Occipital lobe (tissue), 2 donors: Measurements from ENCODE around the gene EFR3B. TPM values are rescaled to one million over a fixed set of nuclear protein-coding genes. Genes with fewer than 3 reads are reported as not detected.
"Not testable (repeated sequence)": the region's sequence is repeated elsewhere in the genome, so short reads cannot be mapped to it uniquely, and the experiment has no call there.

ENCODE experiments used
- DNase-seq: peaks from one replicate; lab custom pipeline; 2025; lab: John Stamatoyannopoulos, UW
- total RNA-seq: library from RNA; depleted of rRNA; stranded (reverse); fragments of >200 nt; gene quantifications from one replicate; pipeline ENCODE4 v1.2.3, GENCODE V29; 2014

Gene EFR3B, protein sequence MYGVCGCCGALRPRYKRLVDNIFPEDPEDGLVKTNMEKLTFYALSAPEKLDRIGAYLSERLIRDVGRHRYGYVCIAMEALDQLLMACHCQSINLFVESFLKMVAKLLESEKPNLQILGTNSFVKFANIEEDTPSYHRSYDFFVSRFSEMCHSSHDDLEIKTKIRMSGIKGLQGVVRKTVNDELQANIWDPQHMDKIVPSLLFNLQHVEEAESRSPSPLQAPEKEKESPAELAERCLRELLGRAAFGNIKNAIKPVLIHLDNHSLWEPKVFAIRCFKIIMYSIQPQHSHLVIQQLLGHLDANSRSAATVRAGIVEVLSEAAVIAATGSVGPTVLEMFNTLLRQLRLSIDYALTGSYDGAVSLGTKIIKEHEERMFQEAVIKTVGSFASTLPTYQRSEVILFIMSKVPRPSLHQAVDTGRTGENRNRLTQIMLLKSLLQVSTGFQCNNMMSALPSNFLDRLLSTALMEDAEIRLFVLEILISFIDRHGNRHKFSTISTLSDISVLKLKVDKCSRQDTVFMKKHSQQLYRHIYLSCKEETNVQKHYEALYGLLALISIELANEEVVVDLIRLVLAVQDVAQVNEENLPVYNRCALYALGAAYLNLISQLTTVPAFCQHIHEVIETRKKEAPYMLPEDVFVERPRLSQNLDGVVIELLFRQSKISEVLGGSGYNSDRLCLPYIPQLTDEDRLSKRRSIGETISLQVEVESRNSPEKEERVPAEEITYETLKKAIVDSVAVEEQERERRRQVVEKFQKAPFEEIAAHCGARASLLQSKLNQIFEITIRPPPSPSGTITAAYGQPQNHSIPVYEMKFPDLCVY
- total RNA-seq, result 47.1 TPM

DNA sequence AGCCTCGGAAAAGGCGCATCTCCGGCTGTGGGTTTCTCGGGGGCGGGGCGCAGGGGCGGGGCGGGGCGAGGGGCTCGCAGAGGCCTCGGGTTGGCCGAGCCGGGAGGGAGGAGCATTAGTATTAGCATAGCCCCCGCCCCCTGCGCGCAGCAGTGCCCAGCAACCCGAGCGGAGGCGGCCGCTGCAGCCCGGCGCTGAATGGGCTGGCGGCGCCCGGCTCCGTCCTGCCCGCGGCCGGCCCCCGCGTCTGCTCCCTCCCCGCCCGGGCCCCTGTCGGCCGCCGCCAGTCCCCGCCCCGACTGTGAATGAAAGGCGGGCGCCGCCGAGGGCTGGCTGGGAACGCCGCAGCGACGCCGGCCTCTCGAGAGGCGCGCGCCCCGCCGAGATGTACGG, at the start of gene EFR3B:
Gene EFR3B (plus strand): TSS at position 149 of the 393 bp plus-strand sequence. CDS start 237 bp downstream, at position 386.
- DNase-seq, result peak; percentile 95

DNA sequence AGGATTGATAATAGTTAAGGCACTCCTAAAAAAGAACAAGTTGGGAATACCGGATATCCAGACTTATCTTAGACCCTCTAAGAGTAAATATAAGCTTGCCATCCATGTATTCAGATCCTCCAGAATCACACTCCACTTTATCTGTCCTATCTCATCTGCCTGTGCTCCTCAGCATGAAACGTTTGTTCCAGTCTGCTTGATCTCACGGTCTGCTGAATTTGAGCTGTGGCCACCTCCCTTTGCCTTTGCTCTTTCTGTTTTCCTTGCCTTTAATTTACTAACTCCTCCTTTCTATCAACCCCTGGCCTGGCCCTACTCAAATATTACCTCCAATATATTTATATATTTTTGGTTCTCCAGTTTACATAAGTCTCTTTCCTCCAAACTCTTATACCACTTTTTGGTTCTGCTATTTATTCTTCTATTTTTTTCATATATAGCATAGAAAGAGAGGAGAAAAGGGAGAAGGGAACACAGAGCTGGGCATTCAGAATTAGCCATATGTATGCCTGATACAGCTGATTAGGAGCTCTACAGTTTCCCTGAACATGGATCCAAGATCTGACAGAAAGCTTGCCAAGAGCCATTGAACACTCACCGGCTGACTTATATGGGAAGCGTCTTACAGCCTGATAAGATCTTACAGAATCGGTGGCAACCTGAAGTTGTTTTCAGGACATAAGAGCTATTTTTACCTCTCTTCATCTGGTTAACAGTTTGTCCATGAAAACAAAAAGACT, 48.3 kb upstream of the EFR3B start:
- no peak for DNase-seq

DNA sequence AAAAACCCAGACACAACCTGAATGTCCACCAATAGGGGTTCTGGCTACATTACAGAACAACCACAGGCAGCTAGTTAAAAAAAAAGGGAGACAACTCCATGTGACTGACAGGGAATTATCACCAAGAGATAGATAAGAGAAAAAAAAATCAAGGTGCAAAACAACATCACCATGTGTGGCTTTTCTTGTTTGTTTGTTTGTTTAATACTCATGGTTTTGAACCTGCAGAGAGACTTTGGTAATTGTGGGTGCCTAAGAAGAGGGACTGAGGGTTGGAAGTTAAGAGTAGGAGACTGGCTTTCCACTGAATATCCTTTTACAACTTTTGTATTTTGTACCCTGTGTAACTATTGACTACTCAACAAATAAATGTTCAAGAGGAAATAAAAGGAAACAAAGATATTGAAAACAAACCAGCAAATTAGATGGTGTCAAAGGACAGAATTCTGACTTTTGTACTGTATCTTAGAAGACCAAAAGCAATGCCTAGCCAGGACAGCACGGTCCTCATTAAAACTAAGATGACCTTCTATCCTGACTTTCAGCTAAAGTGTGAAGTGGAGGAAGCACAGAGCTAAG, 47.6 kb upstream of the EFR3B start:
- DNase-seq, result no peak

DNA sequence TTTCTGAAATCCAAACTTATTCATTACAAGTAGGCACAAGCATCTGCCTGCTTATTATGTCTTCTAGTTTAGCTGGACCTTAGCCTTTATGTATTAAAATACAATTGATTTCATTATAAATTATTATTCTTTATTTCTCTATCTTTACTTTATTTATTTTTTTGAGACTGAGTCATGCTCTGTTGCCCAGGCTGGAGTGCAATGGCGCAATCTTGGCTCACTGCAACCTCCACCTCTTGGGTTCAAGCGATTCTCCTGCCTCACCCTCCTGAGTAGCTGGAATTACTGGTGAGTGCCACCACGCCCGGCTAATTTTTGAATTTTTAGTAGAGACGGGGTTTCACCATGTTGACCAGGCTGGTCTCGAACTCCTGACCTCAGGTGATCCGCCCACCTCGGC, 42.8 kb upstream of the EFR3B start:
- not testable (repeated sequence) for DNase-seq

DNA sequence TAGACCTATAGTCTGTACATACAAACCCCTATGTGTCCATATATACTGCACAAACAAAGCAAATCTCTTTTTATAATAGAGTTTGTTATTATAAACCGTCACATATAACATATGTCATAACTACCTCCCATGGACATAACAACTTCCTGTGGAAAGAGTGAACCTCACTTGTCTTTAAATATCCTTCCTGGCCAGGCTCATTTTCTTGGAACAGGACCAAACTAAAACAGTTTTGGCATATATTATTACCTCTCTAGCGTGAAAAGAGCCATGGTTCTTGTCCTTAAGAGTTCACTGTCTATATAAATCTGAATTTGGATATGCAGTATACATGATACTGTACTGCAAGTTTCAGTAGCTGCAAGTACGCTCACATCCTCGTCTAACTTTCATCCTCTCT, 41.8 kb upstream of the EFR3B start:
- DNase-seq, result no peak

DNA sequence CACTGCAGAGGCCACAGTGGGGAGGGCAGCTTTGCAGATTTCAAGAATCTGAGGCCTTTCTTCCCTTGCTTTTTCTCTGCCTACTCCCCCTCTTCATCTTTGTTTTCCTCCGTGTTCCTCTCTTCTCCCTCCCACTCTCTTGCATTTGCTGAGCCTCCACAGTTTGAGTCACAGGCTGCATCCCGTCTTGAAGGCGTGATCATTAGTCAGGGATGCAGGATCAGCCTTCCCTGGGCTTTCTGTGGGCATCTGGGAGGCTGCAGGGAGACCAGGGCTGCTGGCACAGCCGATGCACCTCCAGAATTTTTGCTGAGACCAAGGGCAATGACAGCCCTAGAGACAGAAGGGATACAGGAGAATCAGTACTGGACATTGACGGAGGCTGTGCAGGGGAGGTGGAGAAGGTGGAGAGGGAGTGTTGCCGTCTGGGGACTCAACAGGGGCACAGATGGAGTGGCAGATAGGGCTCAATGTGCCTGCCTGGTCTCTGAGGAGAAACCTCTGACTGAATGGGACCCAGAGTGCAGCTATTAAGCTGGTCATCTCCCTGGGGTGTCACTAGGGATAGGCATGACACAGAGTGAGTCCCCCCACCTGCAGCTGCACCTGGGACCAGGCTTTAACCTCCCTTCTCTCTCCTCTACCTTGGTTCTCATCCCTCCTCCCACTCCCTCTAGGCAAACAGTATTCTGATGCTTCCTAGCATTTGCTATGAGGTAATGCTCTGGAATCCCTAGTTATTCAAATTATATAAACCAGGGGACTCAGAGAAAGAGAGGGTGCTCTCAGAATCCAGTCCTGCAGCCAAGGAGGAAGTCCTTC, 41.2 kb upstream of the EFR3B start:
- DNase-seq, result peak; percentile 68

DNA sequence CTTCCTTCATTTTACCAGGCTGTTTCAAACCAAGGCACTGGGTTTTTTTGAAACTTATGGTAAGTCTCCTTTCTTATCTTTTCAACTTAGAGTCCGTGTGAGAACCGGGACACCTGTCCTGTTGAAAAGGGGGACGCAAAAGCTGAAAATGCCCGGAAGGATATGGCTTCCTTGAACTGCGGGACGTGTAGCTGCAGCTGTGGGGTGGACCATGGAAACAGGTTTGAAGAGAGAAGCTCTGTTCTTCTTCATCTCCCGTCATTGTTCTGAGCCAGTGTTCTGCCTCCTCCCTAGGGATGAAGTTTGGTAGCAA, 40.6 kb upstream of the EFR3B start:
- no peak for DNase-seq

DNA sequence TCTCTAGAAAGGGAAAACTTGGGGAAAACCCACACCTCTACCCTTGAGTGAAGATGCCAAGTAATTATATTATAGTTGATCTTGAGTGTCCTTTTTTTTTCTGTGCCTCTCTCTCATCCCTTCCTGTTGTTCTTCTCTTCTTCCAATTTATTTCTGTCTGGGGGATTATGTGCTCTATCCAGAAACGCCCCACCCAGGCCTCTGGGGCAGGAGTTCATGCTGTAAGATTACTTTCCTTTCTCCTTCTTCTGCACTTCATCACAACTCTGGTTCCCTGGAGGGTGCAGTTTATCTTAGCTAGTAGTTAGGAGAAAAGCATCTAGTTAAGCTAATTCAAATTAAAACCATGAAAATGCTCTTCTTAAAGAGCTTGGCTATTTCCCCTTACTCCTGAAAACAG, 39.8 kb upstream of the EFR3B start:
- DNase-seq, result no peak

DNA sequence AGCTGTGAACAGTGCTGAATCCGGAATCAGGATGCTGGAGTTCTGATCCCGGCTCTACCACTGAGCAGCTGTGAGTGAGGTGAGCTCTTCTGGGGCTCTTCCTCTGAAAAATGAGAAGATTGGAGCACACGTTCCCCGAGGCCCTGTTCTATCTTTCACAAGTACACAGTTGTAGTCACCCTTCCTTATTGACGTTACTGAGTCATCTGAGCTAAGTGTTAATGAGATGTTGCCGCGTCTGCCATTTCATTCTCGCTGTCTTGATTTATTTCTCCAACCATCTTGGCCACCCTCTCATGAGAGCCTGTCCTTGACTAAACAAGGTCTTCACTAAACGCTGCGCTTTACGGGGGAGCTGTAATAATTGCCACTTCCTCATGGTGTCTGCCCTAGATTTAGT, 31.9 kb upstream of the EFR3B start:
- DNase-seq, result no peak

DNA sequence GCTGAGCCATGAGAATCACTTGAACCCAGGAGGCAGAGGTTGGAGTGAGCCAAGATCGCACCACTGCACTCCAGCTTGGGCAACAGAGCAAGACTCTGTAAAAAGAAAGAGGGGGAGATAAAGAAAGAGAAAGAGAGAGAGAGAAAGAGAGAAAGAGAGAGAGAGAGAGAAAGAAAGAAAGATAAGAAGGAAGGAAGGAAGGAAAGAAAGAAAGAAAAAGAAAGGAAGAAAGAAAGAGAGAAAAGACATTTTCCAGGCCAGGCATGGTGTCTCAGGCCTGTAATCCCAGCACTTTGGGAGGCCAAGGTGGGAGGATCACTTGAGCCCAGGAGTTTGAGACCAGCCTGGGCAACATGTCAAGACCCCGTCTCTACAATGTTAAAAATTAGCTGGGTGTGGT, 30.5 kb upstream of the EFR3B start:
- not testable (repeated sequence) for DNase-seq

DNA sequence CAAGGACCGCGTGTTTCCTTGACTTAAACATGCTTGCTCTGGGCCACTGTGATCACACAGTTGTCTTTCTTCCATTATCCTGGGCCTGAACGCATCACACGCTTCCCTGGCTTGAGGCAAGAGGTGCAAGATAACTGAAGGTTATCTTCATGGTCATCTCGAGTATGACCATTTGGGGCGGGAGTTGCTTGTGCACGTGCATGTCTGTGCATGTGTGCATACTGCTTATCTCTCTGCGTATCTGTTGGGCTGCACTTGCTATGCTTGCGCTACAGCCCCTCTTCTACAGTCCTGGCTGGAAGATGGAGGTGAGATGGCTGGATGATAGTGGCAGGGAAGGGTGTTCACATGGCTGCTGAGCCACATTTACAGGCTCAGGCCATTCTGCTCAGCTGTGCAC, 27.2 kb upstream of the EFR3B start:
- no peak for DNase-seq

DNA sequence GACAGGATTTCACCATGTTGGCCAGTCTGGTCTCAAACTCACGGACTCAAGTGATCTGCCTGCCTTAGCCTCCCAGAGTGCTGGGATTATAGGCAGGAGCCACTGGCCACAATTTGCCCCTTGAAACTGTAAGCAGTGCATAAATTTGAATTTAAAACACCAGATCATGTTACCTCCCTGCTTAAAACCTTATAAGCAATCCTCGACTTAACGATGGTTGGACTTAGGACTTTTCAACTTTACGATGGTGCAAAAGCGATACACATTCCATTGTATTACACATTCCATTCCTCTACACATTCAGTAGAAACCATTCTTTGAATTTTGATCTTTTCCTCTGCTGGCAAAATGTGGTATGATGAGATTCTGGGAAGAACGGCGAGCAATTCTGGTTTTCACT, 23.2 kb upstream of the EFR3B start:
- DNase-seq, result no peak

DNA sequence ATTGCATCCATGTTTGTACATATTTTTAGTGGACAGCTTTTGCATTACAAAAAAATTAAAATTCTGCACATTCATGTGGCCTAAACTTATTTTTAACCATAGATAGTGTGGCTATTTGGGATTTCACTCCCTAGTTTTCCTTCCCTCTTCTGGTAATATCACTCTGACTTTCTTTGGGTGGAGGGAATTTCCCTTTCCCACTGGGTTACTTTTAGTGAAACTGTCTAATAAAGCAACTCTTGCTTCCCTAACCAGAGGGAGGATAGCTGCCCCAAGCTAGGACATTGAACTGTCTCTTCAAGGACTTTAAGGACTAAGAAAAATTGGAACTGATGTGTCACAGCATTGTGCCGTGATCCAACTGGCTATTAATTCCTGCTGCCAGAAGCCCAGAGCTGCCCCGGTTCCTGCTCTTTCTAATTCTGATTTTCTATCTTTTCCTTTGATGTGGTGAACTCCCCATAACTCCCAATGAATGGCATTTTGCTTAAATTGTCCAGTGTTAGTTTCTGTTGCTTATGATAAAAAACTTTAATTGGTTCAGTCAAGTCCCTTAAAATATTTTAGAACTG, 20.0 kb upstream of the EFR3B start:
- no peak for DNase-seq

DNA sequence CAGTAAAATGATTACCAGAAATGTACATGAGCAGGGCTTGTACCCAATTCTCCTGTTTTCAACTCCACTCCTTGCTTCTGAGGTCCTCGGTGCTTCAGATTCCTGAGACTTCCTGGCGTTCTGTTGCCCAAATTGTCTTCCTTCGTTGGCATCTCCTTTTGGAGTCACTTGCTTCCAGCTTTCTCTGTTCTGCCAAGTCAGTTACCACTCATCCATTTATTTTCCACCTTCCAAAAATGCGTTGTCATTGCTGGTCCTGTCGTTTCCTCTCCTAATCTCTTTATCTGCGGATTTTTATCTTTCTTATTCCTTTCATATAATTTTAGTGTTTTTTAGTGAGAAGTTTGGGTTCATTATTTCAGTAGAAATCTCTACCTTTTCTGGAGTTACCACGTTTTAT, 18.5 kb upstream of the EFR3B start:
- no peak for DNase-seq

DNA sequence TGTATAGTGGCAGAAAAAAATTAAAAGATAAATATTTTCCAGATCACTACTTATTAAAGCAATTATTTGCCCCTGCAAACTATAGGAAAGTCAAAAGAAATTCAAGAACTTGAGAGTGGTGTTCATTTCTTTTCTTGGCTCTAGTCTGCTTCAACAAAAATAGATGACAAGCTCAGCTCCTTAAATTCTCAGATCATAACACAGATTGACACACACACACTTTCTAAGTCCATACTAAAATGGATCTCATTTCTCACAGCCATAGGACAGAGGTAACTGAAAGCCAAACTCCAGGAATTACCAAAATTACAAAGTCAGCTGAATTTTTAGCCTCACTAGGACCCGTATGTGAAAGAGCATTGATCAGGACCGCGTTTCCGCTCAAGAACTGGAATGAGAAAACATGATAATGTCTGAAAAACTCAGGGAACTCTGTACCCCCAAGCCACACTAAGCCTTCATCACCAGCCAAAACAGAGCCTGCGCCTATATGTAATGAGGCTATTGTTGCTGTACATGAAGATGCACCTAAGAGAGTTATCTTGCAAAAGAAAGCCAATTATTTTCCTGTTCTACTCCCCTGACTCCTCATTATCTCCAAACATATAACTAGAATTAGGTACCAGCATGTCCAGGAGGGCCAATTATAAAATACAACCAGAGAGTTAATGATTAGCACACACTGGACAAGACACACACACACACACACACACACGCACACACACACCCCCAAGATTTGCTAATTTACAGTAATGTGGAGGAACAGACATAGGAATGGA, 16.5 kb upstream of the EFR3B start:
- no peak for DNase-seq

DNA sequence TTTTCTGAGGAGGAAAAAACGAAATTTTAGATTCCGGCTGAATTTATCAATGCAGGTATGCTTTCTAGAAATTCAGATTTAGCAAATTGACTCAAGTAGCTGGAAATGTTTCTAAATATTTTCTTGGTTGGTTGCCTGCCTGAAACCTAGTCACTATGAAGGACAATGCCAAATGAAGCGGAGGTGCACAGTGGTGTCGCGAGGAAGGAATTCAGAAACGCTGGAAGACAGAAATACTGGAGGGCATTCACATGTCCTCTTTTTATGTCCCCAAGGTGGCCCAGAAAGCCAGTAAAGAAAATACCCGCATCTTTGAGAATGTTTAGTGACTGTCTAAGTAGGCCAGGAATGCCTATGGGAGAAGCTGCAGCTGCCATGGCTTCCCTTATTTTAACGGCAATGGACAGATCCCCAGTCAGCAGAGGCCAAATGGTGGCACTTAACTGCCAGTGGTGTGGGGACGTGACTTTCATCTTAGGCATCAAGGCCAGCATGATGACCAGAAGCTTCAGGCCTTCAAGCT, 15.8 kb upstream of the EFR3B start:
- DNase-seq, result no peak

DNA sequence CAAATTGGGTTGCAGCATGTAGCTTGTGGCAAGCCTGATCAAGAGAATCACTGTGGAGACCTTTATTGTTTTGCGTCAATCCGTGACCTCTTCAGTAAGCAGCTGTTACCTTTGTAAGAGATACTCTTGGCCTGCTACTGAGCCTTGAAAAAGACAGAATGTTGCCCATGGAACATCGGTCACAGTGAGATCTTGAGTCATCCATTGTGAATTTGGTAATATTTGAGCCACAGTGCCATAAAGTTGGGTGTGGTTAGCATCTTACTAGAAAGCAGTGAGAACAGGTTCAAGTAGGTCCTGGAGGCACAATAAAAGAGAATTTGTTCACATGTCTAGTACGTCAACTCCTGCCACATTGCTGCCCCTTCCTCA, 12.7 kb upstream of the EFR3B start:
- no peak for DNase-seq

DNA sequence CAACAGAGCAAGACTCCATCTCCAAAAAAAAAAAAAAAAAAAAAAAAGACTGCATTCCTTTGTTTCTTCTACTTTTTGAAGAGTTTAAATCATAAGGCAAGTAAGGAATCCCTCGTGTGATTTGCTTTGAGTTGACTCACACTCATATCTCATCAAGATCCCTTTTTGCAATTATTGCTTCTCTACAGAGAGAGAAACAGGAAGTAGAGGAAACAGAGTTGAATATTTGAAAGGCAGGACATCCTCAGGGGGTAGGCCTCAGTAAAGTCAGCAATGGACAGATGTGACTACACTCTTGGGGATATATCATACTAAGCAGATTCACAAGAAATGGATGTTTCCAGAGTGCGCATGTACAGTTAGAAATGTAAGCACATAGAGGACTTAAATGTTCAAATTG, 11.2 kb upstream of the EFR3B start:
- DNase-seq, result no peak

DNA sequence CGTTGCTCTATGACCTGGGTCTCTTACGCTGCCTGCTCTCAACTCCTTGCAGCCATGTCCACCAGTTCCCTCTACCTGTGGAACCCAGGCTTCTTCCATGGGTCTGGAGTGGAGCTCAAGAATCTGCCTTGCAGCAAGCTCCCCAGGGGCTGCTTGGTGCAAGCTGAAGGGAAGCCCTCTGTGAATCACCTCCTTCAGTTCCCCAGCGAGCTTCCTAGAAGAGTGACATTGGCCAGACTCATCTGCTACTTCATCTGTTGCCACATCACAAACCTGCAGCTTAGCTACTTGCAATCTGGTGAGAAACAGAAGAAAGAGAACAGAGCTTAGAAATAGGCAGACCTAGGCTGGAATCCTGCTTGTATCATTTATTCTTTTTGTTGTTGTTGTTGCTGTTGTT, 9.8 kb upstream of the EFR3B start:
- no peak for DNase-seq

DNA sequence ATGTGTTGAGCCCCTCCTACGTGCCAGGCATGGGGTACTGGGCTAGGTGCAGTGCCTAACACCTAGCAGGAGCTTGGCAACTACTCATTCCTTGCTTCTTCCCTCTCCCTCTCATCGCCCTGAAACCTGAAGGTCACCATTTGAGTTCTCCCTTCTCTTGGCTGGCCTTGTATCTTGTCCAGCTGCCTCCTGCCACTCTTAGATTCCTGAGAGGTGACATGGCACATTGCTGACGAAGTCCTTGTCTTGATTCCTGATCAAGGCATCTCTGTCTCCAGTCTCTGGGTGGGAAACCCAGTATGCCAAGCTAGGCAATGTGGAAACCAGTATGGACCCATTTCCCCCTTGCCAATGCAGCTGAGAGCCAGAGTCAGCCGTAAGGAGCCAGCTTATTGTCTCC, 9.0 kb upstream of the EFR3B start:
- no peak for DNase-seq
